GM23338 (cell line): Measurements from ENCODE around the gene AMPD3. TPM values are rescaled to one million over a fixed set of nuclear protein-coding genes. Genes with fewer than 3 reads are reported as not detected.
A peak's percentile ranks its signal among the peaks of the same experiment; 100 is the strongest.

Source experiments
- ATAC-seq: fragments of 200-7000 bp; cut with Tn5 transposase; 3 replicates; pipeline ENCODE4 v1.9.1; 2020
- DNase-seq: peaks from one replicate; pipeline ENCODE4 v3.0.0-alpha.2; 2015; ENCODE audit warnings: low spot score
- H2AFZ ChIP-seq: fragments of 200-600 bp; sonication (generic); 2 replicates; pipeline ENCODE4 v1.8.0; 2016; ENCODE audit warnings: antibody characterized with exemption, mild to moderate bottlenecking, moderate library complexity
- H3F3A ChIP-seq: fragments of 200-600 bp; sonication (generic); replicated peaks from 2 replicates; pipeline ENCODE4 v1.8.0; 2017; ENCODE audit warnings: antibody characterized with exemption, mixed run types, low read depth
- H3K27ac ChIP-seq: fragments of 200-600 bp; sonication (generic); 2 replicates; pipeline ENCODE4 v1.6.1; 2016; ENCODE audit warnings: low read depth
- H3K27me3 ChIP-seq: fragments of 200-600 bp; sonication (generic); 2 replicates; pipeline ENCODE4 v1.8.0; 2016; ENCODE audit warnings: mild to moderate bottlenecking, mixed run types, moderate library complexity; ENCODE audit not compliant: insufficient read depth
- H3K36me3 ChIP-seq: fragments of 200-600 bp; sonication (generic); 2 replicates; pipeline ENCODE4 v1.8.0; 2016; ENCODE audit warnings: mild to moderate bottlenecking; ENCODE audit not compliant: insufficient read depth
- H3K4me1 ChIP-seq: fragments of 200-600 bp; sonication (generic); 2 replicates; pipeline ENCODE4 v1.8.0; 2016; ENCODE audit warnings: mild to moderate bottlenecking, moderate library complexity; ENCODE audit not compliant: insufficient read depth
- H3K4me2 ChIP-seq: fragments of 200-600 bp; sonication (generic); 2 replicates; pipeline ENCODE4 v1.7.1; 2017; ENCODE audit warnings: mixed run types
- H3K4me3 ChIP-seq: fragments of 200-600 bp; sonication (generic); 2 replicates; pipeline ENCODE4 v1.6.1; 2016; ENCODE audit warnings: mixed run types
- H3K79me2 ChIP-seq: fragments of 200-600 bp; sonication (generic); replicated peaks from 2 replicates; pipeline ENCODE4 v1.8.0; 2017; ENCODE audit warnings: mild to moderate bottlenecking; ENCODE audit not compliant: insufficient read depth
- H3K9me2 ChIP-seq: fragments of 200-600 bp; sonication (generic); 2 replicates; pipeline ENCODE4 v1.8.0; 2017; ENCODE audit not compliant: insufficient read depth
- H4K20me1 ChIP-seq: fragments of 200-600 bp; sonication (generic); replicated peaks from 2 replicates; pipeline ENCODE4 v1.8.0; 2017; ENCODE audit warnings: mild to moderate bottlenecking; ENCODE audit not compliant: insufficient read depth
- H3K27ac Mint-ChIP-seq: 2 replicates; pipeline ENCODE4 v1.8.0; 2020; ENCODE audit warnings: inconsistent platforms, mild to moderate bottlenecking, moderate library complexity, mixed read lengths
- H3K27me3 Mint-ChIP-seq: 3 replicates; pipeline ENCODE4 v1.8.0; 2022; ENCODE audit warnings: low read depth, mild to moderate bottlenecking, moderate library complexity, mixed read lengths, inconsistent platforms; ENCODE audit not compliant: insufficient read depth, poor library complexity
- H3K36me3 Mint-ChIP-seq: 3 replicates; pipeline ENCODE4 v1.8.0; 2021; ENCODE audit warnings: low read depth, mild to moderate bottlenecking, inconsistent platforms, moderate library complexity, mixed read lengths
- H3K4me1 Mint-ChIP-seq: 3 replicates; pipeline ENCODE4 v1.8.0; 2020; ENCODE audit warnings: mild to moderate bottlenecking, inconsistent platforms, mixed read lengths
- H3K4me3 Mint-ChIP-seq: 3 replicates; pipeline ENCODE4 v1.8.0; 2021; ENCODE audit warnings: moderate library complexity, mild to moderate bottlenecking, inconsistent platforms, mixed read lengths
- H3K9me3 Mint-ChIP-seq: 3 replicates; pipeline ENCODE4 v1.8.0; 2020; ENCODE audit warnings: moderate library complexity, mild to moderate bottlenecking, inconsistent platforms, mixed read lengths
- ETS1 ChIP-seq: IDR thresholded peaks from 2 replicates; pipeline ENCODE4 v1.6.1; 2016; ENCODE audit warnings: antibody characterized with exemption
- EZH2 ChIP-seq: fragments of 200-600 bp; sonication (generic); IDR thresholded peaks from one replicate; pipeline ENCODE4 v1.8.0; 2017; ENCODE audit warnings: antibody characterized with exemption, mild to moderate bottlenecking, low read depth; ENCODE audit not compliant: unreplicated experiment
- EZH2phosphoT487 ChIP-seq: fragments of 200-600 bp; sonication (generic); IDR thresholded peaks from one replicate; pipeline ENCODE4 v1.8.1; 2018; ENCODE audit warnings: antibody characterized with exemption; ENCODE audit not compliant: unreplicated experiment
- JUNB ChIP-seq: IDR thresholded peaks from one replicate; pipeline ENCODE4 v1.6.1; 2016; ENCODE audit warnings: antibody characterized with exemption; ENCODE audit not compliant: unreplicated experiment
- POLR2AphosphoS5 ChIP-seq: IDR thresholded peaks from 2 replicates; pipeline ENCODE4 v1.6.1; 2016; ENCODE audit warnings: antibody characterized with exemption, low read depth
- STAT1 ChIP-seq: IDR thresholded peaks from one replicate; pipeline ENCODE4 v1.6.1; 2016; ENCODE audit warnings: antibody characterized with exemption; ENCODE audit not compliant: unreplicated experiment
- ZNF114 ChIP-seq: fragments of 250-450 bp; sonication (Bioruptor Pico); IDR thresholded peaks from 2 replicates; pipeline ENCODE4 v1.5.0; 2020; ENCODE audit warnings: mild to moderate bottlenecking, moderate library complexity
- ZNF331 ChIP-seq: fragments of 250-450 bp; sonication (Bioruptor Pico); IDR thresholded peaks from 2 replicates; pipeline ENCODE4 v1.5.0; 2020; ENCODE audit warnings: low read depth, mild to moderate bottlenecking, moderate library complexity
- ZNF462 ChIP-seq: fragments of 250-450 bp; sonication (Bioruptor Pico); IDR thresholded peaks from 2 replicates; pipeline ENCODE4 v1.5.0; 2020; ENCODE audit warnings: mild to moderate bottlenecking, moderate library complexity
- polyA plus RNA-seq: library from polyadenylated mRNA; unstranded; fragments of >200 nt; fragmentation: Nextera tagmentation; extraction: Ambion mirVana; gene quantifications from 2 replicates; pipeline ENCODE4 v1.2.1, GENCODE V29; 2016
- total RNA-seq: library from RNA; depleted of rRNA; stranded (reverse); fragments of >200 nt; shearing (Covaris generic); gene quantifications from 2 replicates; pipeline ENCODE4 v1.2.3, GENCODE V29; 2014
- TF ChIP-seq, protein P1 (sequence below), 2 experiments: fragments of 200-600 bp in 1 of 2; sonication (generic) in 1 of 2; conservative IDR thresholded peaks; 2 replicates each; pipeline versions ENCODE4 v1.5.1 to v1.6.1; 2016 to 2017; ENCODE audit warnings: antibody characterized with exemption in 2 of 2, low read depth in 2 of 2, mild to moderate bottlenecking in 2 of 2, moderate library complexity in 1 of 2

Gene AMPD3
- total and polyA plus RNA-seq, 2 experiments from 2014 or later = 1.6 to 2.1 TPM

DNA sequence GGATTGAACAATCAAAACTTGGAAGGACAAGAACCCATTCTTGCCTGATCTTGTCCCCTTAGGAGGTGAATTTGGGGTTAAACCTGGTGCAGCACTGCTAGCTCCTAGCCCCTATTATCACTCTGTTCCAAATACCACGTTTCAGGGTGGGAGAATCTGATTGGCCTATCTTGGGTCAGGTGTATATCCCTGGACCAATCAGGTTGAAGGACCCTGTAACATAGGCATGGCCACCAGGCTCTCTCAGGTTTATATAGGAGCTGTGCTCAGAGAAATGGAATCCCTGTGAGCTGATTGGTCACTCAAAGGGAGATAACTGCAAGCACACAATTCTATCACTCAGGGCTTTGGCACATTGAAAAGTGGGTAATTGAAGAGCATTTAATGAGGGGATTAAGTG, 26.6 kb upstream of the AMPD3 start:
- H3K4me1 ChIP-seq = no peaks in the 10 kb centered on the region
- H3K9me3 Mint-ChIP-seq = peaks cover 14% of the 10 kb centered on the region
- H3K27me3 ChIP-seq = no peaks in the 10 kb centered on the region
- DNase-seq (no peak), ATAC-seq (no peak)
- TF ChIP-seq EZH2phosphoT487 (no peak), EZH2 (no peak), STAT1 (no peak)
- no peaks in the 10 kb centered on the region; the same call in 1 of the 2 replicates for H3K9me2 ChIP-seq
- H3K4me3 Mint-ChIP-seq = no peak overlapping the region
- H3K27ac ChIP-seq = no peak overlapping the region
- no peaks in the 10 kb centered on the region for H3K79me2 ChIP-seq
- H3F3A ChIP-seq = no peaks in the 10 kb centered on the region
- no peak overlapping the region for H3K27ac Mint-ChIP-seq
- H3K36me3 ChIP-seq = no peaks in the 10 kb centered on the region
- no peak overlapping the region for H3K4me3 ChIP-seq
- no peaks in the 10 kb centered on the region for H3K27me3 Mint-ChIP-seq
- no peaks in the 10 kb centered on the region for H4K20me1 ChIP-seq
- H3K36me3 Mint-ChIP-seq = peaks cover 5% of the 10 kb centered on the region; the same call in 1 of the 3 replicates
- no peak overlapping the region for H3K4me2 ChIP-seq
- no peaks in the 10 kb centered on the region for H3K4me1 Mint-ChIP-seq
- 0 out of 2 replicates have a peak overlapping the region, but pooled peaks have one; percentile 23 for H2AFZ ChIP-seq

DNA sequence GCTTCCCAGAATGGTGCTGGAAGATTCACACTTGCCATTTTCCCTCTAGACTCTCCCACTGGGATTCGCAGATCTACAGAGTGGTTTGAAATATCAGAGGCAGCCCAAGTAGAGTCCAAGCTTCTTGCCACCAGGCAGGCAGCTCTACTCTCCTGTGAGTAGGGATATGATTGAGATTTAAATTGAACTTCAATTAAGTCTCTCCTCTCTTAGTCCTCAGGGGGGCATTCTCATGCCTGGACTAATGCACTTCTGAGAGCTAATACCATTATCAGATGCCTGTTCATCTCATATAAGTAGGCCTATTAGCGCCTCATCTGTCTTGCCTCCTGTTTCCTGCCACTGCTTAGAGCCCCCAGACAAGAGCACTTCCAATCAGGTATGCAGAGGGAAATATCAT, 25.5 kb upstream of the AMPD3 start:
- H3K27ac Mint-ChIP-seq = no peak overlapping the region
- no peak for ATAC-seq
- H3K36me3 Mint-ChIP-seq = peaks cover 5% of the 10 kb centered on the region; the same call in 1 of the 3 replicates
- TF ChIP-seq ETS1 (no peak), ZNF114 (CRISPR knock-in tag) (no peak), JUNB (no peak), EZH2phosphoT487 (no peak), ZNF462 (CRISPR knock-in tag) (no peak), ZNF331 (no peak), POLR2AphosphoS5 (no peak)
- TF ChIP-seq, protein P1, sequence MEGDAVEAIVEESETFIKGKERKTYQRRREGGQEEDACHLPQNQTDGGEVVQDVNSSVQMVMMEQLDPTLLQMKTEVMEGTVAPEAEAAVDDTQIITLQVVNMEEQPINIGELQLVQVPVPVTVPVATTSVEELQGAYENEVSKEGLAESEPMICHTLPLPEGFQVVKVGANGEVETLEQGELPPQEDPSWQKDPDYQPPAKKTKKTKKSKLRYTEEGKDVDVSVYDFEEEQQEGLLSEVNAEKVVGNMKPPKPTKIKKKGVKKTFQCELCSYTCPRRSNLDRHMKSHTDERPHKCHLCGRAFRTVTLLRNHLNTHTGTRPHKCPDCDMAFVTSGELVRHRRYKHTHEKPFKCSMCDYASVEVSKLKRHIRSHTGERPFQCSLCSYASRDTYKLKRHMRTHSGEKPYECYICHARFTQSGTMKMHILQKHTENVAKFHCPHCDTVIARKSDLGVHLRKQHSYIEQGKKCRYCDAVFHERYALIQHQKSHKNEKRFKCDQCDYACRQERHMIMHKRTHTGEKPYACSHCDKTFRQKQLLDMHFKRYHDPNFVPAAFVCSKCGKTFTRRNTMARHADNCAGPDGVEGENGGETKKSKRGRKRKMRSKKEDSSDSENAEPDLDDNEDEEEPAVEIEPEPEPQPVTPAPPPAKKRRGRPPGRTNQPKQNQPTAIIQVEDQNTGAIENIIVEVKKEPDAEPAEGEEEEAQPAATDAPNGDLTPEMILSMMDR (conservative IDR thresholded peaks at IDR 0.05; ENCODE audit: low read depth in 2 of 2) = no peak

More for the DNA sequence above, 25.5 kb upstream of the AMPD3 start:
- no peaks in the 10 kb centered on the region for H3K27me3 ChIP-seq
- H3K4me3 ChIP-seq = no peak overlapping the region
- no peaks in the 10 kb centered on the region for H3K36me3 ChIP-seq
- H3K4me1 Mint-ChIP-seq = no peaks in the 10 kb centered on the region
- H3K4me3 Mint-ChIP-seq = no peak overlapping the region
- H3K79me2 ChIP-seq = no peaks in the 10 kb centered on the region
- H3K4me1 ChIP-seq = no peaks in the 10 kb centered on the region
- no peak overlapping the region for H3K4me2 ChIP-seq
- peaks cover 14% of the 10 kb centered on the region for H3K9me3 Mint-ChIP-seq
- no peaks in the 10 kb centered on the region for H3F3A ChIP-seq
- DNase-seq = no peak
- no peaks in the 10 kb centered on the region for H3K27me3 Mint-ChIP-seq
- H2AFZ ChIP-seq = no peak overlapping the region; the same call in 1 of the 2 replicates
- no peaks in the 10 kb centered on the region; the same call in 1 of the 2 replicates for H3K9me2 ChIP-seq
- H3K27ac ChIP-seq = no peak overlapping the region
- H4K20me1 ChIP-seq = no peaks in the 10 kb centered on the region
